RWPE1 (cell line): Measurements from ENCODE around the gene GLUL.

Experiments used
- CTCF ChIA-PET: fragments of 350-600 bp; sonication (Branson Sonifier 250); formaldehyde crosslinking; extraction: SDS; loops from one replicate; lab custom pipeline; 2021; lab: Yijun Ruan, JAX
- POLR2A ChIA-PET: fragments of 400-600 bp; formaldehyde crosslinking; extraction: SDS; loops from one replicate; lab custom pipeline; 2020; ENCODE audit warnings: antibody characterized with exemption; ENCODE audit not compliant: low non-redundant PET; lab: Yijun Ruan, JAX
- DNase-seq: peaks from one replicate; pipeline ENCODE4 v3.0.0; 2012; ENCODE audit warnings: low spot score
- H3K27ac ChIP-seq: fragments of 450-650 bp; 2 replicates; pipeline ENCODE4 v1.5.1; 2017
- TF ChIP-seq, protein P1 (sequence below): fragments of 450-650 bp; conservative IDR thresholded peaks from 2 replicates; pipeline ENCODE4 v1.5.1; 2017; ENCODE audit warnings: low read depth, mild to moderate bottlenecking

Gene GLUL

GRCh38 chr1:182391362-182392049 lies at the start of gene GLUL:
GLUL (minus strand) TSS chr1:182391790; CDS start chr1:182388737, 3,053 bp downstream.
- CTCF ChIA-PET = interaction anchor here (1.0 to 1.1 kb wide), 3 partner anchors 248 to 310 kb away, joined by 3 to 4 read pairs (median 4); no protein-coding TSS in a partner anchor
- POLR2A ChIA-PET = interaction anchor here (0.9 to 1.0 kb wide), 2 partner anchors 244 to 304 kb away, joined by 3 read pairs; no protein-coding TSS in a partner anchor
- peak within 1 kb of the TSS; percentile 92 for H3K27ac ChIP-seq
- DNase-seq = peak; percentile 93
- TF ChIP-seq, protein P1, sequence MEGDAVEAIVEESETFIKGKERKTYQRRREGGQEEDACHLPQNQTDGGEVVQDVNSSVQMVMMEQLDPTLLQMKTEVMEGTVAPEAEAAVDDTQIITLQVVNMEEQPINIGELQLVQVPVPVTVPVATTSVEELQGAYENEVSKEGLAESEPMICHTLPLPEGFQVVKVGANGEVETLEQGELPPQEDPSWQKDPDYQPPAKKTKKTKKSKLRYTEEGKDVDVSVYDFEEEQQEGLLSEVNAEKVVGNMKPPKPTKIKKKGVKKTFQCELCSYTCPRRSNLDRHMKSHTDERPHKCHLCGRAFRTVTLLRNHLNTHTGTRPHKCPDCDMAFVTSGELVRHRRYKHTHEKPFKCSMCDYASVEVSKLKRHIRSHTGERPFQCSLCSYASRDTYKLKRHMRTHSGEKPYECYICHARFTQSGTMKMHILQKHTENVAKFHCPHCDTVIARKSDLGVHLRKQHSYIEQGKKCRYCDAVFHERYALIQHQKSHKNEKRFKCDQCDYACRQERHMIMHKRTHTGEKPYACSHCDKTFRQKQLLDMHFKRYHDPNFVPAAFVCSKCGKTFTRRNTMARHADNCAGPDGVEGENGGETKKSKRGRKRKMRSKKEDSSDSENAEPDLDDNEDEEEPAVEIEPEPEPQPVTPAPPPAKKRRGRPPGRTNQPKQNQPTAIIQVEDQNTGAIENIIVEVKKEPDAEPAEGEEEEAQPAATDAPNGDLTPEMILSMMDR = no peak

DNA sequence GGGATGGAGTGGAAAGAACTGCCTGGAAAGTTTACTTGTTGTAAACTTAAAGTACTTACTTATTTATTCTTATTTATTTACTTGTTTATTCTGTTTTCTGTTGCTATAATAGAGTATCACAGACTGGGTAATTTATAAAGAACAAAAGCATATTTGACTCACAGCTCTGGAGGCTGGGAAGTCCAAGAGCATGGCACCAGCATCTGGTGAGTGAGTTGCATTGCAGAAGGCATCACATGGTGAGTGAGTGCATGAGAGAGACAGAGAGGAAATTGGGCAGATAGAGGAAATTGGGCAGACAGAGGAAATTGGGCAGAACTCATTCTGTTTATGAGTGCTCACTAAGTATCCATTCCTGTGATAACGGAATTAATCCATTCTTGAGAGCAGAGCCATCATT lies 46.7 kb upstream of the GLUL start:
- ChIA-PET POLR2A (no interaction called here), CTCF (interaction anchor here (0.7 kb wide), 1 partner anchor 11 kb away, joined by 4 read pairs; no protein-coding TSS in a partner anchor)
- no peak for DNase-seq
- TF ChIP-seq, protein P1 = no peak
- no peak overlapping the region for H3K27ac ChIP-seq

- CTCF ChIA-PET = interaction anchor here (0.7 kb wide), 1 partner anchor 574 kb away, joined by 3 read pairs; no protein-coding TSS in a partner anchor
- TF ChIP-seq, protein P1 = no peak
- POLR2A ChIA-PET = no interaction called here
- no peak for DNase-seq
- H3K27ac ChIP-seq = no peak overlapping the region
Measured at GRCh38 chr1:182433580-182433979, 42.0 kb upstream of the GLUL start.

DNA sequence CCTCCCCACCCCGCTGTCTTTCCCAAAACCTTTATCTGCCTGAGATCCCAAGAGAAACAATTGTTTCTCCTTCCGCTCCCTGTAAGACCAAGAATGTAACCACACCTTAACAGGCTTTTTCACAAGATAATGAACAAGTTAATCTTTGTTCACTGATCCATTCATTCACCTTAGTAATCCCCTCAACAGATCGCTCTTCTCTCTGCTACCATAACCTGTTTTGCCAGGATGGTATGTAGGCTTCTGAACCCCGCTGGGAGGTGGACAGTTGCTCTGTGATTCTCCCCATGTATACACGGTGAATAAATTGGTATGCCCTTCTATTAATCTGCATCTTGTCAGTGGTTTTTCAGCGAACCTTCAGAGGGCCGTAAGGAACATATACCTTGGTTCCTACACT lies 39.7 kb upstream of the GLUL start:
- DNase-seq = no peak
- H3K27ac ChIP-seq = no peak overlapping the region
- CTCF ChIA-PET = no interaction called here
- POLR2A ChIA-PET = no interaction called here
- TF ChIP-seq, protein P1 = no peak

GRCh38 chr1:182430263-182431068 lies 38.9 kb upstream of the GLUL start:
- CTCF ChIA-PET = interaction anchor here (0.6 kb wide), 1 partner anchor 229 kb away, joined by 3 read pairs; no protein-coding TSS in a partner anchor
- TF ChIP-seq, protein P1 = no peak
- no peak for DNase-seq
- POLR2A ChIA-PET = no interaction called here
- no peak overlapping the region for H3K27ac ChIP-seq

GRCh38 chr1:182428043-182428442 lies 36.5 kb upstream of the GLUL start:
- ChIA-PET CTCF (interaction anchor here (0.5 to 0.7 kb wide), 5 partner anchors 10 to 219 kb away, joined by 3 to 4 read pairs (median 3); no protein-coding TSS in a partner anchor), POLR2A (no interaction called here)
- H3K27ac ChIP-seq = no peak overlapping the region
- TF ChIP-seq, protein P1 = no peak
- DNase-seq = no peak
